Measurements from ENCODE around the gene RPS6KA3.
"Not testable (repeated sequence)": the region's sequence is repeated elsewhere in the genome, so short reads cannot be mapped to it uniquely, and the experiment has no call there.

The RPS6KA3 gene

GRCh38 chrX:20135944-20136343 lies 130.8 kb downstream of the RPS6KA3 start:
- TF ChIP-seq CTCF (IDR thresholded peaks at IDR 0.05) = no peak
- Histone ChIP-seq H3K27me3 (no peaks in the 10 kb centered on the region), H3K36me3 (no peaks in the 10 kb centered on the region), H3K9me3 (no peaks in the 10 kb centered on the region), H3K4me3 (ENCODE audit: low read depth in 1 of 2, low read length in 1 of 2) (no peak overlapping the region), H3K4me1 (ENCODE audit: control insufficient read depth in 1 of 2, insufficient read depth in 1 of 2, low read depth in 1 of 2, low read length in 1 of 2) (peaks cover 20 to 38% of the 10 kb centered on the region in 2 experiments), H3K27ac (peak overlapping the region; percentile 23)

- Histone ChIP-seq H3K4me1 (ENCODE audit: control insufficient read depth in 1 of 2, insufficient read depth in 1 of 2, low read depth in 1 of 2, low read length in 1 of 2) (peaks cover 12 to 22% of the 10 kb centered on the region in 2 experiments), H3K36me3 (no peaks in the 10 kb centered on the region), H3K27me3 (no peaks in the 10 kb centered on the region), H3K9me3 (no peaks in the 10 kb centered on the region), H3K4me3 (ENCODE audit: low read depth in 1 of 2, low read length in 1 of 2) (no peak overlapping the region), H3K27ac (peak overlapping the region; percentile 39)
- TF ChIP-seq CTCF (IDR thresholded peaks at IDR 0.05) = no peak
Measured at GRCh38 chrX:20132666-20133065, 134.0 kb downstream of the RPS6KA3 start.

- no peak overlapping the region for H3K4me3 ChIP-seq (ENCODE audit: low read depth in 1 of 2, low read length in 1 of 2)
- H3K27ac ChIP-seq = no peak overlapping the region
- no peaks in the 10 kb centered on the region for H3K27me3 ChIP-seq
- peaks cover 8 to 14% of the 10 kb centered on the region in 2 experiments for H3K4me1 ChIP-seq (ENCODE audit: control insufficient read depth in 1 of 2, insufficient read depth in 1 of 2, low read depth in 1 of 2, low read length in 1 of 2)
- no peaks in the 10 kb centered on the region for H3K36me3 ChIP-seq
- TF ChIP-seq CTCF (IDR thresholded peaks at IDR 0.05) = no peak
- H3K9me3 ChIP-seq = no peaks in the 10 kb centered on the region
Measured at GRCh38 chrX:20130357-20130756, 136.4 kb downstream of the RPS6KA3 start.

- Histone ChIP-seq H3K27ac (no peak overlapping the region), H3K9me3 (no peaks in the 10 kb centered on the region), H3K36me3 (no peaks in the 10 kb centered on the region), H3K4me3 (ENCODE audit: low read depth in 1 of 2, low read length in 1 of 2) (no peak overlapping the region), H3K27me3 (no peaks in the 10 kb centered on the region), H3K4me1 (ENCODE audit: control insufficient read depth in 1 of 2, insufficient read depth in 1 of 2, low read depth in 1 of 2, low read length in 1 of 2) (peaks cover 8 to 11% of the 10 kb centered on the region in 2 experiments)
- no peak for TF ChIP-seq CTCF (IDR thresholded peaks at IDR 0.05)
Measured at GRCh38 chrX:20129547-20129946, 137.2 kb downstream of the RPS6KA3 start.

- Histone ChIP-seq H3K36me3 (no peaks in the 10 kb centered on the region), H3K27me3 (no peaks in the 10 kb centered on the region), H3K4me3 (ENCODE audit: low read depth in 1 of 2, low read length in 1 of 2) (no peak overlapping the region), H3K4me1 (ENCODE audit: control insufficient read depth in 1 of 2, insufficient read depth in 1 of 2, low read depth in 1 of 2, low read length in 1 of 2) (peaks cover 8 to 11% of the 10 kb centered on the region in 2 experiments), H3K27ac (no peak overlapping the region), H3K9me3 (no peaks in the 10 kb centered on the region)
- TF ChIP-seq CTCF (IDR thresholded peaks at IDR 0.05) = no peak
Measured at GRCh38 chrX:20128670-20129069, 138.0 kb downstream of the RPS6KA3 start.

- H3K27ac ChIP-seq; H3K27me3 ChIP-seq; H3K36me3 ChIP-seq; H3K9me3 ChIP-seq; H3K4me1 ChIP-seq (ENCODE audit: control insufficient read depth in 1 of 2, insufficient read depth in 1 of 2, low read depth in 1 of 2, low read length in 1 of 2); H3K4me3 ChIP-seq (ENCODE audit: low read depth in 1 of 2, low read length in 1 of 2): not testable (repeated sequence)
Measured at GRCh38 chrX:20127440-20127839, 139.3 kb downstream of the RPS6KA3 start.

- H3K27me3 ChIP-seq; H3K27ac ChIP-seq; H3K4me1 ChIP-seq (ENCODE audit: control insufficient read depth in 1 of 2, insufficient read depth in 1 of 2, low read depth in 1 of 2, low read length in 1 of 2); H3K36me3 ChIP-seq; H3K4me3 ChIP-seq (ENCODE audit: low read depth in 1 of 2, low read length in 1 of 2); H3K9me3 ChIP-seq: not testable (repeated sequence)
Measured at GRCh38 chrX:20126833-20127232, 139.9 kb downstream of the RPS6KA3 start.

Measured in neutrophil (primary cell).